Progenitor cell of endocrine pancreas (in vitro differentiated cells): ENCODE data around the gene DIPK1A. TPM values are rescaled to one million over a fixed set of nuclear protein-coding genes. Genes with fewer than 3 reads are reported as not detected.

Experiments
- DNase-seq: peaks from one replicate; pipeline ENCODE4 v3.0.0; 2021; ENCODE audit warnings: low spot score; ENCODE audit not compliant: unreplicated experiment
- H3K27ac Mint-ChIP-seq: 2 replicates; pipeline ENCODE4 v1.8.0; 2021; ENCODE audit warnings: mild to moderate bottlenecking, moderate library complexity, mixed read lengths
- H3K27me3 Mint-ChIP-seq: 2 replicates; pipeline ENCODE4 v1.8.0; 2021; ENCODE audit warnings: mixed read lengths
- H3K36me3 Mint-ChIP-seq: 2 replicates; pipeline ENCODE4 v1.8.0; 2022; ENCODE audit warnings: mixed read lengths; ENCODE audit not compliant: insufficient read depth
- H3K4me1 Mint-ChIP-seq: 2 replicates; pipeline ENCODE4 v1.8.0; 2021; ENCODE audit warnings: low read depth, mixed read lengths
- H3K4me3 Mint-ChIP-seq: 2 replicates; pipeline ENCODE4 v1.8.0; 2021; ENCODE audit warnings: low read depth, mild to moderate bottlenecking, moderate library complexity, mixed read lengths
- H3K9me3 Mint-ChIP-seq: 2 replicates; pipeline ENCODE4 v1.8.0; 2021; ENCODE audit warnings: low read depth, mixed read lengths
- CTCF ChIP-seq: fragments of 200-600 bp; sonication (generic); IDR thresholded peaks from one replicate; pipeline ENCODE4 v1.5.0; 2021; ENCODE audit warnings: antibody characterized with exemption, mild to moderate bottlenecking; ENCODE audit not compliant: unreplicated experiment
- total RNA-seq: library from RNA; stranded (reverse); gene quantifications from 2 replicates; pipeline ENCODE4 v1.2.1, GENCODE V29; 2021

Gene DIPK1A
- total RNA-seq, 1 donor from 2014 or later: 6.9 TPM

GRCh38 chr1:92808381-92808780 lies 152.9 kb downstream of the DIPK1A start:
- H3K36me3 Mint-ChIP-seq: peaks cover 3% of the 10 kb centered on the region
- no peak overlapping the region for H3K27ac Mint-ChIP-seq
- H3K4me3 Mint-ChIP-seq: no peak overlapping the region
- H3K4me1 Mint-ChIP-seq: no peaks in the 10 kb centered on the region
- H3K9me3 Mint-ChIP-seq: peaks cover 18% of the 10 kb centered on the region
- H3K27me3 Mint-ChIP-seq: no peaks in the 10 kb centered on the region
- TF ChIP-seq CTCF: no peak
- DNase-seq: no peak

GRCh38 chr1:92805216-92805615 lies 156.0 kb downstream of the DIPK1A start:
- no peak for TF ChIP-seq CTCF
- Mint-ChIP-seq H3K4me3 (no peak overlapping the region), H3K9me3 (peaks cover 21% of the 10 kb centered on the region), H3K27me3 (no peaks in the 10 kb centered on the region), H3K27ac (no peak overlapping the region), H3K36me3 (peaks cover 3% of the 10 kb centered on the region), H3K4me1 (no peaks in the 10 kb centered on the region)
- no peak for DNase-seq

- Mint-ChIP-seq H3K27me3 (no peaks in the 10 kb centered on the region), H3K4me3 (no peak overlapping the region), H3K36me3 (peaks cover 3% of the 10 kb centered on the region), H3K27ac (peak overlapping the region; percentile 71), H3K4me1 (no peaks in the 10 kb centered on the region), H3K9me3 (peaks cover 21% of the 10 kb centered on the region)
- TF ChIP-seq CTCF: no peak
- no peak for DNase-seq
Measured at GRCh38 chr1:92804721-92805201, 156.5 kb downstream of the DIPK1A start.

GRCh38 chr1:92803140-92803887 lies 157.9 kb downstream of the DIPK1A start:
- H3K4me3 Mint-ChIP-seq: no peak overlapping the region
- H3K27ac Mint-ChIP-seq: no peak overlapping the region
- DNase-seq: no peak
- H3K36me3 Mint-ChIP-seq: peaks cover 3% of the 10 kb centered on the region
- H3K27me3 Mint-ChIP-seq: no peaks in the 10 kb centered on the region
- TF ChIP-seq CTCF: no peak
- peaks cover 21% of the 10 kb centered on the region for H3K9me3 Mint-ChIP-seq
- H3K4me1 Mint-ChIP-seq: no peaks in the 10 kb centered on the region

- no peaks in the 10 kb centered on the region for H3K27me3 Mint-ChIP-seq
- H3K36me3 Mint-ChIP-seq: no peaks in the 10 kb centered on the region
- H3K27ac Mint-ChIP-seq: no peak overlapping the region
Measured at GRCh38 chr1:92797961-92798360, 163.3 kb downstream of the DIPK1A start.

More at GRCh38 chr1:92797961-92798360, 163.3 kb downstream of the DIPK1A start:
- Mint-ChIP-seq H3K9me3 (peaks cover 2% of the 10 kb centered on the region), H3K4me3 (no peak overlapping the region), H3K4me1 (no peaks in the 10 kb centered on the region)
- no peak for TF ChIP-seq CTCF
- DNase-seq: no peak
